Immature natural killer cell (primary cell): Measurements from ENCODE around the gene BNC2. TPM values are rescaled to one million over a fixed set of nuclear protein-coding genes. Genes with fewer than 3 reads are reported as not detected.

ENCODE experiments used
- DNase-seq, 3 donors: peaks; one replicate each; pipeline ENCODE4 v3.0.0; 2022; ENCODE audit warnings: mixed read lengths in 1 of 3
- H3K27ac Mint-ChIP-seq, 6 donors: one replicate each; pipeline ENCODE4 v1.8.0; 2020; ENCODE audit warnings: mixed read lengths in 6 of 6, mild to moderate bottlenecking in 5 of 6, inconsistent platforms in 4 of 6, moderate library complexity in 3 of 6
- H3K27me3 Mint-ChIP-seq, 3 donors: one replicate each; pipeline ENCODE4 v1.8.0; 2020 to 2021; ENCODE audit warnings: low read depth in 3 of 3, mild to moderate bottlenecking in 3 of 3, mixed read lengths in 3 of 3, moderate library complexity in 3 of 3, inconsistent platforms in 1 of 3
- H3K36me3 Mint-ChIP-seq, 3 donors: one replicate each; pipeline ENCODE4 v1.8.0; 2020; ENCODE audit warnings: mixed read lengths in 3 of 3, inconsistent platforms in 2 of 3, mild to moderate bottlenecking in 2 of 3
- H3K4me1 Mint-ChIP-seq, 2 donors: one replicate each; pipeline ENCODE4 v1.8.0; 2020; ENCODE audit warnings: inconsistent platforms in 2 of 2, mild to moderate bottlenecking in 2 of 2, mixed read lengths in 2 of 2, moderate library complexity in 1 of 2
- H3K4me3 Mint-ChIP-seq, 5 donors: one replicate each; pipeline ENCODE4 v1.8.0; 2020; ENCODE audit warnings: mild to moderate bottlenecking in 5 of 5, mixed read lengths in 5 of 5, inconsistent platforms in 3 of 5, moderate library complexity in 3 of 5
- H3K9me3 Mint-ChIP-seq, 6 donors: one replicate each; pipeline ENCODE4 v1.8.0; 2020; ENCODE audit warnings: mild to moderate bottlenecking in 6 of 6, mixed read lengths in 6 of 6, inconsistent platforms in 4 of 6, moderate library complexity in 3 of 6
- polyA plus RNA-seq, 3 donors: library from polyadenylated mRNA; unstranded; fragments of 300-500 nt; fragmentation: Illumina TruSeq; gene quantifications; one replicate each; pipeline ENCODE4 v1.2.3, GENCODE V29; 2021

Gene BNC2
- polyA plus RNA-seq, 3 donors from 2014 or later = 6.5 to 11.0 (median 7.7) TPM

DNA sequence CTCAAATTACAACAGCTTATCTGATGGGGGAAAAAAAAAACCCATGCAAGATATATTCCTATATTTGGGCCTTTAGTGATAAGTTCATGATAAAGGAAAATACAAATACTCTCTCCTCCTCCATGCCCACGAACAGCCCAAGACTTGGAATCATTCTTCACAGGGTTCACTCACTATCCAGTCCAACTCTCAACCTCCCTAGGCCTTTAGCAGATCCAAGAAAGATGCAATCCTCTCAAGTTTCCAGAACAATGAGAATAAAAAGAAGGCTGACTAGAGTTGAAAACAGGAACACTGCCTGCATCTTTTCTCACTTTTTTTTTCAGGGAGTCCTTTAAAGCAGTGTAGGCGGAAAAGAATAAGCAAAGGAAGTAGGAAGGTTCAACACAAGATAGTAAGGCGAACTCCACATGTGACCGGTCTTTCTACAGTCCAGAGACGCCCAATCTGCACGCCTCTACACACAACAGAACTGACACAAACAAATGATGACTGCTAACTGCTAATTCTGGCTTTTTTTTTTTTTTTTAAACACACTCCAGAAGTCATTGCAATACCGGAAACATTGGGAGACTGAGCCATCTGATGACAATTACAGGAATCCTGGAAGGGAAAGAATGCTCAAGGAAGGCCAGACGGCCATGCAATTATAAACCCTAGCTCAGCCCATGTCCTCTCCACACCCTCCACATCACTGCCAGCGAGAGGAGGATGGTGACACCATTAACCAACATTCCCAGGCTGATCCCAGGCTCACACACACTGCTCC lies 75.4 kb downstream of the BNC2 start:
- DNase-seq = no peak
- H3K27me3 Mint-ChIP-seq = no peaks in the 10 kb centered on the region
- H3K36me3 Mint-ChIP-seq = peaks cover 0 to 5% (median 0%) of the 10 kb centered on the region in 3 donors
- H3K27ac Mint-ChIP-seq = no peak overlapping the region
- H3K4me3 Mint-ChIP-seq = no peak overlapping the region
- H3K9me3 Mint-ChIP-seq = no peaks in the 10 kb centered on the region
- H3K4me1 Mint-ChIP-seq = peaks cover 18 to 56% of the 10 kb centered on the region in 2 donors

DNA sequence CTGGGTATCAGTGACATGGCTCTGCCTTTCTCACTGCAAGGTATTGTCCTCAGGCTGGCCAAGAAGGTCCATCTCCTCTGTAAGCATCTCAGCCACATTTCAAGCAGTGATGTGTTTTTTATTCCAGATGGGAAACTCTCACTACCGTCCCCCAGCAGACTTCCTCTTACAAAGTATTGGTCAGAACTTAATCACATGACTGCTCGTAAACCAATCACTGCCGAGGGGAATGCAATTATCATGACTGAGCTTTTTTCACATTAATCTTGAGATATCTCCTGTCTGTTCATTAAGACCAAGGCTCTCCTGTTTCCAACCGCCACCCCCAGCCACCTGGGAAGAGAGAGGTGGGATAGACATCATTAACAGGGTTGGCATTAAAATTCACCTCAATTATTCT lies 76.4 kb downstream of the BNC2 start:
- DNase-seq = no peak
- no peak overlapping the region for H3K27ac Mint-ChIP-seq
- H3K27me3 Mint-ChIP-seq = no peaks in the 10 kb centered on the region
- peaks cover 20 to 61% of the 10 kb centered on the region in 2 donors for H3K4me1 Mint-ChIP-seq
- H3K36me3 Mint-ChIP-seq = peaks cover 0 to 5% (median 0%) of the 10 kb centered on the region in 3 donors
- H3K4me3 Mint-ChIP-seq = no peak overlapping the region
- H3K9me3 Mint-ChIP-seq = no peaks in the 10 kb centered on the region

DNA sequence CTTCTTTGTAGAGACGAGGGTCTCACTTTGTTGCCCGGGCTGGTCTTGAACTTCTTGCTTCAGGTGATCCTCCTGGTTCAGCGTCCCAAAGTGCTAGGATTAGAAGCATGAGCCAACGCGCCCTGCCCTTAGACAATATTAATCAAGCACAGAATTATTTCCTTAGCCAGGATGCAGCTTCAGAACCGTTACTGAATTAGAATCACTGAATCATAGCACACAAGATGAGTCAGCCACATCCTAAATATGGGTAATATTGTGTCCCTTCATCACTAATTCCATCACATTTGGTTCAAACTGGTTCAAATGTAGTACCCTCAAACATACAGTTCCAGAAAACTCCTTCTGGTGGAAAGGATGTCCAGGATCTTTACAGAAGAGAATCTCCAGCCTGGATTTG lies 82.7 kb downstream of the BNC2 start:
- Mint-ChIP-seq H3K4me1 (peaks cover 41 to 65% of the 10 kb centered on the region in 2 donors), H3K9me3 (no peaks in the 10 kb centered on the region), H3K36me3 (no peaks in the 10 kb centered on the region), H3K27ac (peak overlapping the region in 1 of 6 donors; percentile 7), H3K4me3 (no peak overlapping the region), H3K27me3 (no peaks in the 10 kb centered on the region)
- no peak for DNase-seq

DNA sequence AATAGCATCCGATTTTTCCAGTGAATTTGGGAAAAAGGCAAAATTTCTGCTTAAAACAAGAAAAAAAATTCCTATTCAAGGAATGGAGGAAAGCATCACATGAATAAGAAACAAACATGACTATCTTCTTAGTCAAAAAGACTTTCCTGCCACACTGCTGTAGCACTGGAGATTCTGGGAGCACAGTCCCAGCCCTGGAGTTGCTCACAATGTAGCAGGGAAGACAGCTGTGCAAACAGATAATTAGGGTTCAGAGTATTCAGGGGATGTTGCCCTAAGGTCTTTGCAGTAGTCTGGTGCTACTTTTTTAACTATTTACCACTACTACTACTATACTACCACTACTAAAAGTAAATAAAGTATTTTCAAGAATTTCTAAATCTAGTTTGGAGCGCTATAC lies 86.5 kb downstream of the BNC2 start:
- Mint-ChIP-seq H3K27ac (peak overlapping the region in 1 of 6 donors; percentile 15), H3K4me1 (peaks cover 45 to 57% of the 10 kb centered on the region in 2 donors), H3K4me3 (no peak overlapping the region), H3K27me3 (no peaks in the 10 kb centered on the region), H3K36me3 (peaks cover 0 to 4% (median 3%) of the 10 kb centered on the region in 3 donors), H3K9me3 (no peaks in the 10 kb centered on the region)
- no peak for DNase-seq

DNA sequence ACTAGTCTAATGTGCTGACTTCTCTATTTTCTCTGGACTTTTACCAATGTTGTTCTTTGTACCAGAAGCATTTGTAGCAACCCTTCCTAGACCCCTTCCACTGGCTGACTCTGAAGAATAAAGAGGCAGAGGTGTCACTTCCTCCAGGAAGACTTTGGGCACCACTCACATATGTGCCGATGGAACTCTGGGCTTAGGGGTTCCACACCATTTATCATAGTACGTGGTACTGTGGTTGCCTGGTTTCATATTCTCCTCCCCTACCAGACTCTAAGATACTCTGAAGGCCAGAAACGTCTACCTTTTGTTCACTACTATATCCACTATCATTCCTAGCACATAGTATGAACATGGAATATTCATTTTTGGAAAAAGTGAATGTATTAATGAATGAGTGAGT lies 88.0 kb downstream of the BNC2 start:
- H3K9me3 Mint-ChIP-seq = no peaks in the 10 kb centered on the region
- H3K36me3 Mint-ChIP-seq = peaks cover 3 to 5% (median 4%) of the 10 kb centered on the region in 3 donors
- peaks cover 38 to 53% of the 10 kb centered on the region in 2 donors for H3K4me1 Mint-ChIP-seq
- peak; percentile 10 to 21 (median 16) for DNase-seq
- peak overlapping the region; percentile 3 to 54 (median 41) for H3K4me3 Mint-ChIP-seq
- peak overlapping the region in 5 of 6 donors; percentile 2 to 49 (median 23) for H3K27ac Mint-ChIP-seq
- H3K27me3 Mint-ChIP-seq = no peaks in the 10 kb centered on the region

DNA sequence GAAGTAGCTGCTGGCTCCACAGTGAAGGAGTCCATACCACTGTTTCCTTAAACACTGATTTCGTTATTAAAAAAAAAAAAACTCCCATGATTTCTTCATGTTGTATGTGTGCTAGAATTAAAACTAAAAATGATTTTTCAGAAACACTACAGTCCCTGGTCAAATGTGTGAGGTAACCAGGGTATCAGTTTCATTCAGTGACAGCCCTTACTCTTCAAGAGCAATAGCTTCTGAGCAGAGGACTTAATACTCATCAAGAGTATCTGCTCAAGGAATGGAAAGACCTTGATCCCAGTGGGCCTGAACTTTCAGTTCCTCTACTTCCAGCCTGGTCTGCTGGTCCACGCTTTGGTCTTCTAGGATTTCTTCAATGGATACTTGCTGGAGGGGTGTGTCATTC lies 95.1 kb downstream of the BNC2 start:
- Mint-ChIP-seq H3K9me3 (no peaks in the 10 kb centered on the region), H3K36me3 (peaks cover 4 to 7% (median 5%) of the 10 kb centered on the region in 3 donors), H3K4me1 (peaks cover 3 to 6% of the 10 kb centered on the region in 2 donors), H3K27ac (no peak overlapping the region), H3K27me3 (peaks cover 0 to 3% (median 0%) of the 10 kb centered on the region in 3 donors), H3K4me3 (no peak overlapping the region)
- no peak for DNase-seq

DNA sequence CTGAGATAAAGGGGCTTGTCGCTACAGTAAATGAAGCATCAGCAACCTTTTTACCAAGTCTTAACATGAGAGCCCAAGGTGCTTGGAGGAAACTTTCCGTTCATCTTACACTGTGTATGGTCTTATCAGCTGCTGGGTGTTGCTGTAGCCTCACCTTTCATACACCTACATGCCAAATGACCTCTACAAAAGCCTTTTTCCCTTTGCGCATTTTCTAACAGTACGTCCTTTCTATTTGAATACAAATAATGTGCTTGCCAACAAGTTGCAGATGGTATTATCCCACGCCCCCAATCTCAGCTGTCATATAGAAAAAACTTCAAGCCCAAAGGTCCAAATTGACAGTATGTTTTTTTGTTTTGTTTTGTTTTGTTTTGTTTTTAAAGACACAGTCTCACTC lies 96.9 kb downstream of the BNC2 start:
- no peak for DNase-seq
- peaks cover 6 to 8% of the 10 kb centered on the region in 2 donors for H3K4me1 Mint-ChIP-seq
- no peak overlapping the region for H3K4me3 Mint-ChIP-seq
- H3K9me3 Mint-ChIP-seq = no peaks in the 10 kb centered on the region
- H3K27me3 Mint-ChIP-seq = peaks cover 0 to 3% (median 0%) of the 10 kb centered on the region in 3 donors
- no peak overlapping the region for H3K27ac Mint-ChIP-seq
- peaks cover 0 to 5% (median 4%) of the 10 kb centered on the region in 3 donors for H3K36me3 Mint-ChIP-seq

DNA sequence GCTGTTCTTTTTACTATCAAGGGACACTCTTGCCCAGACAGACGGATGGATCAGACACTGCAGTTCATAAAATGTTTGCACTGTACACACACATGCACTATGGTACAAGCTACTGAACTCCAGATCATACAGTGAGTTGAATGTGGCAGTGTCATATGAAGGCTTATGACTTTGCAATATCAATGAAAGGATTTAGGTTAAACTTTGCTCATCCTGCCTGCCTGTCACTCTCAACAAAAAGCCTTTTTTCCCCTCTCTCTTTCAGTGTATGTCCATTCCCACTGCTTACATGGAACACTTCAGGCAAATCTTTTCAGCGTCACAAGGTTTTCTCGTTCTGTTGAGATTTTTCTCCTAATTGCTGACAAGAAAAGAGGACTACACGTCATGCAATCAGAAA lies 97.4 kb downstream of the BNC2 start:
- H3K27me3 Mint-ChIP-seq = peaks cover 0 to 3% (median 0%) of the 10 kb centered on the region in 3 donors
- no peak overlapping the region for H3K4me3 Mint-ChIP-seq
- no peaks in the 10 kb centered on the region for H3K9me3 Mint-ChIP-seq
- no peak overlapping the region for H3K27ac Mint-ChIP-seq
- peaks cover 8 to 11% of the 10 kb centered on the region in 2 donors for H3K4me1 Mint-ChIP-seq
- DNase-seq = no peak
- peaks cover 0 to 5% (median 4%) of the 10 kb centered on the region in 3 donors for H3K36me3 Mint-ChIP-seq

DNA sequence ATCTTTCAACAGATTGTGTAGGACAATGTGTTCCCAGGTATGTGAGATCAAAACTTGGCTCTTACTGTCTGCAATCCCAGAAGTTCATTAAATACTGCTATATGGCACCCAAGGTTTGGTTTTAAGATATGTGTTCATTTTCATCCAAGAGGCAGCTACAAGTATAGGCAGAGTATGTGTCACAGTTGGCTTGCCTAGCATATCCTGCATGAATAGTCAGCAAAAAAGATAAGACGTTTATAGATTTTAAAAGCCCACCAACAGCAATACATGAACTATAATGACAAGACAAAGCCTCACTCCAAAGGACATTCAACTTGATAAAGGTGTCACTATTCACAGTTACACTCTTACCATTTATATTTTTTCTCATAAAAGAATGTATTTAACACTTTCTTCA lies 99.1 kb downstream of the BNC2 start:
- Mint-ChIP-seq H3K9me3 (no peaks in the 10 kb centered on the region), H3K4me3 (no peak overlapping the region), H3K27me3 (peaks cover 0 to 5% (median 0%) of the 10 kb centered on the region in 3 donors), H3K4me1 (peaks cover 10 to 22% of the 10 kb centered on the region in 2 donors), H3K36me3 (peaks cover 0 to 4% (median 0%) of the 10 kb centered on the region in 3 donors), H3K27ac (no peak overlapping the region)
- no peak for DNase-seq

DNA sequence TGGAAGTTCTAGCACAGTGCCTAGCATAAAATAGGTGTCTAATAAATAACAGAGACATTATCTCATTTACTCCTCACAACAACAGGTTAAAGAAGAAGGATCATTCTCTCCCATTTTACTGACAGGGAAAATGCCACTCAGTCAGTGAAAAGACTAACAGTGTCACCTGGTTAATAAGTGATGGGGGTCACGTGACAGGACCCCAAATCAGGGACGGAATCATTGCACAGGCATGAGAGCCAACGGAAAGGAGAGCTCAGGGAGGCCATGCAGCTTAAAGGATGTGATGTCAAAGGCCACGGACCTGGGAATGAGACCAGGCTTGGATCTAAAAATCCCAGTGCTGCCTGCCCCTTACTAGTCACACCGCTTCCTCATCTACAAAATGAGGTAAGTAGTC lies 101.2 kb downstream of the BNC2 start:
- Mint-ChIP-seq H3K27me3 (peaks cover 0 to 4% (median 0%) of the 10 kb centered on the region in 3 donors), H3K36me3 (peaks cover 0 to 4% (median 0%) of the 10 kb centered on the region in 3 donors), H3K27ac (no peak overlapping the region), H3K4me1 (peaks cover 10 to 22% of the 10 kb centered on the region in 2 donors), H3K9me3 (no peaks in the 10 kb centered on the region), H3K4me3 (no peak overlapping the region)
- DNase-seq = no peak

DNA sequence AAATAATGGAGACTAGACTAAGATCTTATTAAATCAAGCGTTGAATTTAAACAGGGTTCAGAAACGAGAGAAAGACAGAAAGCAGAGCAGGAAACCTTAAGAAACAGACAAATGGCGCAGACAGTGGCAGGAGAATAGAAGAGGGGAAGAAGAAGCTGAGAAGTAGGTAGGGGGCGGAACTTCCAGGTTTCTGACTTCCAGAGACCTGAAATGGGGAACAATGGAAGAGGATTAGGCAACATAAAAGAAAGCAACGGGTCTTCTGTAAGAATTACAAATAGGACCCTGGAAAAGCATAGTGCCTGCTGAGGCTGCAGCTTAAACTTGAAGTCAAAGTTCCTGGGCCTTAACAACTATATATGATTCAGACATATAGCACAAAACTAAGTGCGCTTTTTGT lies 101.7 kb downstream of the BNC2 start:
- Mint-ChIP-seq H3K4me1 (peaks cover 10 to 22% of the 10 kb centered on the region in 2 donors), H3K27ac (peak overlapping the region in 1 of 6 donors; percentile 8), H3K9me3 (no peaks in the 10 kb centered on the region)

DNA sequence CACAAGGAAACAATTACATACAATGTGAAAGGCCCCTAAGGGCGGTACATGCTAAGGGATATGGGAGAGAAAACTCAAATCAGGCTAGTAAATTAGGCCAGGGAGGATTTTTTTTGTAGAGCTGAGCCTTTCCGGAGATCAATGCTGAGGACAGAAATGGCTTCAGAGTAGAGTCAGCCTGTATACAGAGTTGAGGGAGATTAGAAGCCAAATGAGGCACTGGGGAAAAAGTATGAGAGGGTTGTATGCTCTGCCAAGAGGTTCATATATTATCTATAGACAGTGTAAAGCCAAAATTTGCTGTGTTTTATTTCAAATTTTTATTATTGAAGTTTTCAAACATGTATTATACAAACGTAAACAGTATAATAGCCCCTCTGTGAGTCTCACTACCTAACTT lies 103.1 kb downstream of the BNC2 start:
- Mint-ChIP-seq H3K36me3 (no peaks in the 10 kb centered on the region), H3K27me3 (peaks cover 0 to 2% (median 0%) of the 10 kb centered on the region in 3 donors), H3K27ac (no peak overlapping the region), H3K4me1 (peaks cover 21 to 30% of the 10 kb centered on the region in 2 donors), H3K4me3 (no peak overlapping the region), H3K9me3 (no peaks in the 10 kb centered on the region)
- no peak for DNase-seq

More for the DNA sequence above, 101.7 kb downstream of the BNC2 start:
- H3K36me3 Mint-ChIP-seq = peaks cover 0 to 3% (median 0%) of the 10 kb centered on the region in 3 donors
- H3K4me3 Mint-ChIP-seq = no peak overlapping the region
- no peak for DNase-seq
- peaks cover 0 to 2% (median 0%) of the 10 kb centered on the region in 3 donors for H3K27me3 Mint-ChIP-seq

DNA sequence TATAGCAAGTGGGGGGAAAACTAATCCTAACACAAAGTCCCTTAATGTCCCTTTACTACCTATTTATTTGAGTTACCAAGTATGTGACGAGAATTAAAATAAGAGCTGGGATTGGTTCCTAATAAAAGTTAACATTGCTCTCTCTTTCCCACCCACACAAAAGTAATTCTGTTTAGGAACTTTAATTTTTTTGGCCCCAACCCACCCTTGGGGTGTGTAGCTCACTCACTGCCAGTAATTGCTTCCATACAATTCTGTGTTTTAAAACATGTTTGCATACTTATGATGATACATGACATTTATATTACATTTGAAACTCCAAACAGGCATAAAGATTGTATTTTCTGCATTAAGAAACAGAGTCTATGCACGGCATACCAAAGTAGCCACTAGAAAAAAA lies 106.5 kb downstream of the BNC2 start:
- Mint-ChIP-seq H3K4me1 (peaks cover 30 to 52% of the 10 kb centered on the region in 2 donors), H3K27ac (no peak overlapping the region), H3K4me3 (no peak overlapping the region), H3K27me3 (peaks cover 0 to 2% (median 0%) of the 10 kb centered on the region in 3 donors), H3K36me3 (no peaks in the 10 kb centered on the region), H3K9me3 (no peaks in the 10 kb centered on the region)
- no peak for DNase-seq

DNA sequence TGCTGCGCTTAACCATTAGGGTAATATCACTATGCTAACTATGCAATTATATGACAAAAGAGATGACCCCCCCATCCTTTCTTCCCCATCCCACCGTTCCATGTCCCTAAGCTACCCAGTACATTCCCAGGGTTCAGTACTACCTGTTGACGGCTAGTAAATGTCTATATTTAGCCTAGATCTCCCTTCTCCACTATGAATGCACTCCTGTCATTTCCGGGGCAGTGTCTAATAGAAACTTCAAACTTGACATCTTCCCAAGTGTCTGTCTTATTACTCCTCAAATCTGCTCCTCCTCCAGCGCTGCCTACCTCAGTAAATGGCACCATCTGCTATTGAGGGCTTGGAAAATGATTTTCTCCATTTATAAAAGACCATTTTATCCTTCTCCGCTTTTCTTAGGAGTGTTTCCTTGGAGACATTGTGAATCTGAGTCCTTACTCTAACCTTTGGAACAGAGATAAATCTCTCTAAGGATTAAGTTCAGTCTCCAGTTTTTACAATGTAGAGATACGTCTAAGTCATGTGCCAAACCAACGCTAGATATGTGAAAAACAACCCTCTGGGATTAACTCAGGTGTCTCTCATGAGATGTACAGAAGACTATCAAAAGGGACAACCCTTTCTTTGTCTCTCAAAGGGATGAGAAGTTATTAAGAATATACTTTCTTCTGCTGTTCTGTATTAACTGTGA lies 114.9 kb downstream of the BNC2 start:
- DNase-seq = no peak
- no peaks in the 10 kb centered on the region for H3K36me3 Mint-ChIP-seq
- peaks cover 23 to 30% of the 10 kb centered on the region in 2 donors for H3K4me1 Mint-ChIP-seq
- peaks cover 0 to 2% (median under 1%) of the 10 kb centered on the region in 3 donors for H3K27me3 Mint-ChIP-seq
- H3K27ac Mint-ChIP-seq = no peak overlapping the region
- H3K9me3 Mint-ChIP-seq = no peaks in the 10 kb centered on the region
- no peak overlapping the region for H3K4me3 Mint-ChIP-seq
